GM12872 (cell line): ENCODE measurements around the gene ADAM30.

Experiments used
- TF ChIP-seq, protein P1 (sequence below): IDR thresholded peaks from 3 replicates; pipeline ENCODE4 v1.5.1; 2011; ENCODE audit warnings: low read depth, mild to moderate bottlenecking, low read length, moderate library complexity; ENCODE audit not compliant: insufficient read depth

Gene ADAM30

DNA sequence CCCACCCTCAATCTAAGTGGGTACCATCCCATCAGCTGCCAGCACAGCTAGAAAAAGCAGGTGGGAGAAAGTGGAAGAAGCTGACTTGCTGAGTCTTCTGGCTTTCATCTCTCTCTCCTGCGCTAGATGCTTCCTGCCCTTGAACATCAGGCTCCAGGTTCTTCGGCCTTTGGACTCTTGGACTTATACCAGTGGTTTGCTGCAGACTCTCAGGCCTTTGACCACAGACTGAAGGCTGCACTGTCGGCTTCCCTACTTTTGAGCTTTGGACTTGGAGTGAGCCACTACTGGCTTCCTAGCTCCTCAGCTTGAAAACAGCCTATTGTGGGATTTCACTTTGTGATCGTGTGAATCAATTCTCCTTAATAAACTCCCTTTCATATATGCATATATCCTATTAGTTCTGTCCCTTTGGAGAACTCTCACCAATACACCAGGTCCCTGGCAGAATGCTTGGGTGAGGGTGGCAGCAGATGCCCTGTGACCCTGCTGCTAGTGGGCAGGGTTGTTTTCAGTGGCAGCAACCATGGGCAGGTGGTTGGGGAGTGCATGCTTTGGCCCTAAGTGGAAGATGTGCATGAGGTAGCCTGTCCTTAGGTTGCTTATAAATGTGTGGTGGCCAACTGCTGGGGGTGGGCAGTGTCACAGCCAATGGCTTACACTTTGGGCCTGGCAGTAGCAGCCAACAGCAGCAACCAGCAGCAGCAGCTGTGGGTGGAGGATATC, 10.8 kb upstream of the ADAM30 start:
- TF ChIP-seq, protein P1, sequence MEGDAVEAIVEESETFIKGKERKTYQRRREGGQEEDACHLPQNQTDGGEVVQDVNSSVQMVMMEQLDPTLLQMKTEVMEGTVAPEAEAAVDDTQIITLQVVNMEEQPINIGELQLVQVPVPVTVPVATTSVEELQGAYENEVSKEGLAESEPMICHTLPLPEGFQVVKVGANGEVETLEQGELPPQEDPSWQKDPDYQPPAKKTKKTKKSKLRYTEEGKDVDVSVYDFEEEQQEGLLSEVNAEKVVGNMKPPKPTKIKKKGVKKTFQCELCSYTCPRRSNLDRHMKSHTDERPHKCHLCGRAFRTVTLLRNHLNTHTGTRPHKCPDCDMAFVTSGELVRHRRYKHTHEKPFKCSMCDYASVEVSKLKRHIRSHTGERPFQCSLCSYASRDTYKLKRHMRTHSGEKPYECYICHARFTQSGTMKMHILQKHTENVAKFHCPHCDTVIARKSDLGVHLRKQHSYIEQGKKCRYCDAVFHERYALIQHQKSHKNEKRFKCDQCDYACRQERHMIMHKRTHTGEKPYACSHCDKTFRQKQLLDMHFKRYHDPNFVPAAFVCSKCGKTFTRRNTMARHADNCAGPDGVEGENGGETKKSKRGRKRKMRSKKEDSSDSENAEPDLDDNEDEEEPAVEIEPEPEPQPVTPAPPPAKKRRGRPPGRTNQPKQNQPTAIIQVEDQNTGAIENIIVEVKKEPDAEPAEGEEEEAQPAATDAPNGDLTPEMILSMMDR = no peak

DNA sequence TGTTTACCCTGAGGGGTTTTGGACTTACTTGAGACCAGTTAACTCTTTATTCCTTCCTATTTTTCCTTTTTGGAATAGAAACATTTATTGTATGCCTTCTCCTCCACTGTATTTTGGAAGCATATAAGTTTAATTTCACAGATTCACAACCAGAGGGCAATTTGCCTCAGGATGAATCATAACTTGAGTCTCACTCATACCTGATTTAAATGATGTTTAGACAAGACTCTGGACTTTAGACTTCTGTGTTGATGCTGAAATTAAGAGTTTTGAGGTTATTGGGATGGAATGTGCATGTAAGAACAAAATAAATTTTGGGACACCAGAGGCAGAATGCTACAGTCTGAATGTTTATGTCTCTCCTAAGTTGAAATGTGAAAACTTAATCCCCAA, 7.1 kb upstream of the ADAM30 start:
- TF ChIP-seq, protein P1 = no peak

DNA sequence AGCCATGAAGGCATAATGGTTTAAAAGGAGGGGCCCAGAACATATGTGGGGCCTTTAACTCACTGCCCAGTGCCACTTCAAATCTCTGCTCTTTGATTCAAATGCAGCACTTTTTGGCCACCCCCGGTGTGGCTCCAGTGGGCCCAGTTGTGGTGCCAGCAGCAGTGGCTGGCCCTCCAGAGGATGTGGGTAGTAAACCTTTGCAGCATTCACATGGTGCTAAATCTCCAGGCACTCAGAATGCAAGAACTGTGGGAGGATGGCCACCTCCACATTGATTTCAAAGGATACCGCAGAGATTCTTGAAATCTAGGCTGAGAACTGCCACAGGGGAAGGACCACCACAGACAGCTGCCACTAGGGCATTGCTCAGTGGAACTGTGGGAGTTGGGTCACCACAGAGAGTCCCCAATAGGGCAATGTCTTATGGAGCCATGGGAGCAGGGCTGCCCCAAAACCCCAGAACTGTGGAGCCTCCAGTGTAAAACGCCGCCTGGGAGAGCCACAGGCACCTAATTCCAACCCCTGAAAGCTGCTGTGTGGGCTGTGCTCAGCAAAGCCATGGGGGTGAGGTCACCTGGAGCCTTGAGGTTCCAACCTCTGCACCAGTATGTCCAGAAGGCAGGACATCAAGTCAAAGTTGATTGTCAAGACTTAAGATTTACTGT, 6.6 kb upstream of the ADAM30 start:
- TF ChIP-seq, protein P1 = no peak

DNA sequence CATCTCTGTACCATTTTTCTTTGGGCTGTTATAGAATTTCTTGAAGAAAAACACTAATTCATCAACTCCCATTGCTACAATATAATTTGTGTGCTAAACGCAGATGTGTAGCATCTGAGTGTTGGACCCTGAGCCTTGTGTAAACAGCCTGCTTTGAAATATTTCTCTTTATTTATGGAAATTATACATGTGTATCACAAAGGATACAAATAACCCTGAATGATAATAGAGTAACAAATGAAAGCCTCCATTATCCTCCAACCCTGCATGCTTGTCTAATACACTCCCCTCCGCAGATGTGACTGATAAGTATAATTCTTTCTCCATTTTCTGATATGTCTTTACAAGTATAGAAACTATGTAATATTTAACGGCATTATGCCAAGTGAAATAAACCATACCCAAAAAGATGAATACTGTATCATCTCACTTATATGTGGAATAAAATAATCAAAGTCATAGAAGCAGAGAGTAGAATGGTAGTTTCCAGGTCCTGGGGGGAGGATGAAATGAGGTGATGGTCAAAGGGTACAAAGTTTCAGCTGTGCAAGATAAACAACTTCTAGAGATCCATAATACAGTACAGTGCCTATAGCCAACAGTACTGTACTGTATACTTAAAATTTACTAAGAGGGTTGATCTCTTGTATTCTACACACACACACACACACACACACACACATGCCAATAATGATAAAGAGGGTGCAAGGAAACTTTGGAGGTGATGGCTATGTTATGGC, 2.8 kb upstream of the ADAM30 start:
- TF ChIP-seq, protein P1 = no peak

DNA sequence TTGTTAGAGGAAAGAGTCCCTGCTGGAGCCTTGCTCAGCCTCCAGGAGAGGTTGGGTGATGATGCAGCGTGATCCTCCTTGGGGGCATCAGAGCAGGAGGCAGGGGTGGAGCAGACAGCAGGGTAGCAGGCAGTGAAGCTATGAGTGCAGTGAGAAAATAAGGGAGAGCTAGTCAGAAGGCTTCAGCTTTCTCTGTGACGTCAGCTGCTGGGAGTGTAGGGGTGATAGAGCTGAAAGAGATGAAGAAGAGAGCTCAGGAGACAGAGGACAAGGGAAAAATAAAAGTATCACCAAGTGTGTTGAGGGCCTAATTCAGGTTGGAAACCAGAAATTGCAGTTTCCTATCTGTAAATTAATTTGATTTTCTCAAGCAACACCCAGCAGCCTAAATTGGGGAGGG, 2.2 kb upstream of the ADAM30 start:
- TF ChIP-seq, protein P1 = no peak

DNA sequence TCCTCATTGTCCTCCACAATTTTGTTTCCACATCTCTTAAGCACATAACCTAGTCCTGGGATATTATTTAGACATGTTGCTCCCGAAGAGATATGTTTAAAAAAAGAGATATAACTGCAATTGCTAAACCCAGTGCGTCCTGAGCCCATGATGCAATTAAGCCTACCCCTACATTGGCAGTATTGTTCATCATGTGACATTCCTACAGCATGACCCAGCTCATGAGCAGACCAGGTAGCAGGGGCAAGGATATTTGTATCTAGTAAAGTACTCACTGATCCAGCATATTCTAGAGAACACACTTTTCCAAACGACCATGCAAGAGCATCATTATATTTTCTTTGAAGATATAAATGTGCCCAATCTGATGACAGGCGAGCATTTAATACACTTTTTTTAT, 1.2 kb downstream of the ADAM30 start:
- TF ChIP-seq, protein P1 = no peak
